ENCODE measurements around the gene PREP.

The PREP gene

GRCh38 chr6:105310371-105310770, 92.5 kb downstream of the PREP start:
- TF ChIP-seq, protein P1, sequence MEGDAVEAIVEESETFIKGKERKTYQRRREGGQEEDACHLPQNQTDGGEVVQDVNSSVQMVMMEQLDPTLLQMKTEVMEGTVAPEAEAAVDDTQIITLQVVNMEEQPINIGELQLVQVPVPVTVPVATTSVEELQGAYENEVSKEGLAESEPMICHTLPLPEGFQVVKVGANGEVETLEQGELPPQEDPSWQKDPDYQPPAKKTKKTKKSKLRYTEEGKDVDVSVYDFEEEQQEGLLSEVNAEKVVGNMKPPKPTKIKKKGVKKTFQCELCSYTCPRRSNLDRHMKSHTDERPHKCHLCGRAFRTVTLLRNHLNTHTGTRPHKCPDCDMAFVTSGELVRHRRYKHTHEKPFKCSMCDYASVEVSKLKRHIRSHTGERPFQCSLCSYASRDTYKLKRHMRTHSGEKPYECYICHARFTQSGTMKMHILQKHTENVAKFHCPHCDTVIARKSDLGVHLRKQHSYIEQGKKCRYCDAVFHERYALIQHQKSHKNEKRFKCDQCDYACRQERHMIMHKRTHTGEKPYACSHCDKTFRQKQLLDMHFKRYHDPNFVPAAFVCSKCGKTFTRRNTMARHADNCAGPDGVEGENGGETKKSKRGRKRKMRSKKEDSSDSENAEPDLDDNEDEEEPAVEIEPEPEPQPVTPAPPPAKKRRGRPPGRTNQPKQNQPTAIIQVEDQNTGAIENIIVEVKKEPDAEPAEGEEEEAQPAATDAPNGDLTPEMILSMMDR (IDR thresholded peaks at IDR 0.05; ENCODE audit: unreplicated experiment in 3 of 3): no peak
- Mint-ChIP-seq H3K36me3 (ENCODE audit: low read depth) (peaks cover 29% of the 10 kb centered on the region), H3K4me3 (no peak overlapping the region), H3K27ac (no peak overlapping the region), H3K4me1 (peaks cover 10% of the 10 kb centered on the region), H3K27me3 (ENCODE audit: low read depth) (peaks cover 3% of the 10 kb centered on the region), H3K9me3 (no peaks in the 10 kb centered on the region)

- Mint-ChIP-seq H3K4me1 (peaks cover 15% of the 10 kb centered on the region), H3K9me3 (no peaks in the 10 kb centered on the region), H3K4me3 (no peak overlapping the region), H3K27me3 (ENCODE audit: low read depth) (peaks cover 3% of the 10 kb centered on the region), H3K27ac (no peak overlapping the region), H3K36me3 (ENCODE audit: low read depth) (peaks cover 21% of the 10 kb centered on the region)
- TF ChIP-seq, protein P1 (IDR thresholded peaks at IDR 0.05; ENCODE audit: unreplicated experiment in 3 of 3): no peak
Observed at GRCh38 chr6:105308840-105309239, 94.0 kb downstream of the PREP start.

DNA sequence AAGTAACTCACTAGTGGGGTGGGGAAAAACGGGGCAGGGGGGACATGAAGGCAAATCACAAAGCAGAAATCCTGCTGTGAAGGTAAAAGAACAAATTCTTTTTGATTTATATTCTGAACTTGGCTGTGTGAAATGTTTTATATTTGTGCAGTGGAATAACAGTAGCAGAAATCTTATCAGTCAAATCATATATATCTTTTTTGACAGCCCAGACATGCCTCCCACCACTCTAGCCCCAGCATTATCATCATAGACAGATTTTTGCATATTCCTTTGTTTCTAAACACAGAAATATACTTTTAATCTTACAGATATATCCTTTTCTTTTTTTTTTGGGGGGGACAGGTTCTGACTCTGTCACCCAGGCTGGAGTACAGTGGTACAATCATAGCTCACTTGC, 97.4 kb downstream of the PREP start:
- Mint-ChIP-seq H3K27me3 (ENCODE audit: low read depth) (no peaks in the 10 kb centered on the region), H3K27ac (no peak overlapping the region), H3K9me3 (no peaks in the 10 kb centered on the region), H3K4me3 (no peak overlapping the region), H3K4me1 (peaks cover 20% of the 10 kb centered on the region), H3K36me3 (ENCODE audit: low read depth) (peaks cover 26% of the 10 kb centered on the region)
- TF ChIP-seq, protein P1 (IDR thresholded peaks at IDR 0.05; ENCODE audit: unreplicated experiment in 3 of 3): no peak

DNA sequence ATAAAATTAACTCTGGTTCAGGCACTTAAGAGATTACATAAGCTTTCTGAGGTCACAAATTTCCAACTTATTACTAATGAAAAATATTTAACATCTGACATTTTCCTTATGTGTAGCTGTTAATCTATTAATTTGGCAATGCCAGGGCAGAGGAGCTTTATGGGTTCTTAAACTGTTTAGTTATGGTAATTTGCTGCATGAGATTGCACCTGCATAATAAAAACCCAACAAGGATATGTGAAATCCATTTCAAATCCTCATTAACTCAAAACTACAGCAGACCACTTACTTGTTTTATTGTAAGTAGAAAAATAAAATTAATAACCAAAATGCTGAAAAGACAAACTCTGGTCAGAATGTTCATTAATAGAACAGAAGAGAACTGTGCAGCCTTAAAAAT, 98.1 kb downstream of the PREP start:
- Mint-ChIP-seq H3K9me3 (no peaks in the 10 kb centered on the region), H3K4me3 (no peak overlapping the region), H3K4me1 (peaks cover 20% of the 10 kb centered on the region), H3K27ac (no peak overlapping the region), H3K36me3 (ENCODE audit: low read depth) (peaks cover 26% of the 10 kb centered on the region), H3K27me3 (ENCODE audit: low read depth) (no peaks in the 10 kb centered on the region)
- TF ChIP-seq, protein P1 (IDR thresholded peaks at IDR 0.05; ENCODE audit: unreplicated experiment in 3 of 3): no peak

DNA sequence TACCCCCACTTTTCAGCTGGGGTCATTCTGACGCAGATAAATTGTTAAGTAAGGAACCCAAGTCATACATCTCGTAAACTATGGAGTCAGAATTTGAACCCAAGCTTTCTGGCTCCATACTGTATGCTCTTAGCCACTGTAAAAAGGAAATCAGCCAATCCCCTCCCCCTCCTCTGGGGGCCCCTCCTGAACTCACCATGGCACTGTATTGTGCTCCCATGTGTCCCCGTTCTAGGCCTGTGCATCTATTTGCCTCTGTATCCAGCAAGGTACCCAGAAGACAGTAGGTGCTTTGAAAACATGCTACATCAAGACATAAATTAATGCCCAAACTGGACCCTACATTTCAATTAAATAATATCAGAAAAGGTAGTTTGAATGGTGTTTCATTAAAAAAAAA, 98.5 kb downstream of the PREP start:
- no peak overlapping the region for H3K27ac Mint-ChIP-seq
- no peaks in the 10 kb centered on the region for H3K9me3 Mint-ChIP-seq
- TF ChIP-seq, protein P1 (IDR thresholded peaks at IDR 0.05; ENCODE audit: unreplicated experiment in 3 of 3): no peak
- peaks cover 26% of the 10 kb centered on the region for H3K36me3 Mint-ChIP-seq (ENCODE audit: low read depth)
- no peaks in the 10 kb centered on the region for H3K27me3 Mint-ChIP-seq (ENCODE audit: low read depth)
- no peak overlapping the region for H3K4me3 Mint-ChIP-seq
- H3K4me1 Mint-ChIP-seq: peaks cover 20% of the 10 kb centered on the region

- Mint-ChIP-seq H3K4me3 (no peak overlapping the region), H3K36me3 (ENCODE audit: low read depth) (peaks cover 24% of the 10 kb centered on the region), H3K27me3 (ENCODE audit: low read depth) (no peaks in the 10 kb centered on the region), H3K4me1 (peaks cover 20% of the 10 kb centered on the region), H3K27ac (no peak overlapping the region), H3K9me3 (no peaks in the 10 kb centered on the region)
- TF ChIP-seq, protein P1 (IDR thresholded peaks at IDR 0.05; ENCODE audit: unreplicated experiment in 3 of 3): no peak
Observed at GRCh38 chr6:105302617-105303128, 100.2 kb downstream of the PREP start.
